Right ventricle myocardium superior (tissue), 1 donor: Measurements from ENCODE around the gene CDK5RAP1. TPM values are rescaled to one million over a fixed set of nuclear protein-coding genes. Genes with fewer than 3 reads are reported as not detected.

Experiments used
- ATAC-seq: fragments of 200-7000 bp; cut with Tn5 transposase; one replicate; pipeline ENCODE4 v1.9.1; 2020; ENCODE audit warnings: mild to moderate bottlenecking; ENCODE audit not compliant: poor library complexity
- DNase-seq: peaks from one replicate; pipeline ENCODE4 v3.0.0-alpha.2; 2020
- intact Hi-C: fragments of 100-400 bp; cut with DNase I; formaldehyde crosslinking; loops from one replicate; pipeline ENCODE4 v1.11.2; 2022
- total RNA-seq: library from RNA; stranded (reverse); fragmentation: NEBNext Ultra II Directional; extraction: Animal tissue kit (Norgen Biotek cat#: 25700); gene quantifications from one replicate; pipeline ENCODE4 v1.2.1, GENCODE V29; 2021
- donor health status: DM: no; HTN: yes; CAD: no; lungs with severe emphysema.

Gene CDK5RAP1
- total RNA-seq, 1 donor from 2014 or later: 19.8 TPM

DNA sequence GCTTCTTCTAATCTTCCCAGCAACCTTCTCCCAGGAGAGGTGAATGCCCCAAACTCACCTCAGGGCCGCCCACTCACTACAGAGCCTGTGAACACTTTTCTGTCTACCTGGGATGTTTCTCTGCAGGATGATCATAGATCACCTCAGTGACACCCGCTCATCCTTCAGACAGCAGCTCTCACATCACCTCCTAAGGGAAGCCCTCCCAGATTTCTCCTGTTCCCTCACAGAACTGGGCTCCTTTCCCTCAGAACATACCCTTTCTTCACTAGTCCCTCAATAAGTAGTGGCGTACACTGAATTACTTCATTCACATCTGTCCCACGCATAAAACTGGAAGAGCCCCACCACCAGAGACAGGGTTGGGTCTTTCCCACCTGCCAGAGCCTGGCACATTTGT lies 57.8 kb downstream of the CDK5RAP1 start:
- intact Hi-C loops: no loop called here
- DNase-seq: no peak
- ATAC-seq: no peak

GRCh38 chr20:33339515-33340058 lies 61.7 kb downstream of the CDK5RAP1 start:
- intact Hi-C loops: no loop called here

DNA sequence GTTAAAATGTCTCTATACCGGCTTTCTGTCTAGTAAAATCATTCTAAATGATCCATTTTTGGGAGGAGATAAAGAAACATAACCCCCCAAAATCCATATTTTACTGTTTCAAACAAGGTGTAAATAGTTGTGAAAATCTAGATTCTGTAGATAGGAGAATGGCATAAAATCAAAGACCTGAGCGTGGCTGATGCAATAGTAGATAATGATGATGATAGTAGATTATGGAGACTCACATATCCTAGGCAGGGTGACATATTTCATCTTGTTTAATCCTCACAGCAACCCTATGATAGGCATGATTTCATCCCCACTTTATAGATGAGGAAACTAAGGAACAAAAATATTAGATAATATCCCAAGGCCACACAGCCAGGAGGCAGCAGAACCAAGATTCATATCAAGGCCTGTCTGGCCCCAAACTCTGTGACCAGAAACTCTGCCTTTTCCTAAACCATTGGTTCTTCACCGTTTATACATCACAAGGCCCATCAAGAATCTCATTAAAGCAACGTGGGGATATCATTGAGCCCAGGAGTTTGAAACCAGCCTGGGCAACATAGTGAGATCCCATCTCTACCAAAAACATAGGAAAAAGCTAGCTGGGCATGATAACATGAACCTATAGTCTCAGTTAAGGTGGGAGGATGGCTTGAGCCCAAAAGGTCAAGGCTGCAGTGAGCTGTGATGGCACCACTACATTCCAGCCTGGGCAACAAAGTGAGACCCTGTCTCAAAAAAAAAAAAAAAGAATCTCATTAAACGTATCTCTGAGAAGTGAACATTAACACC lies 62.7 kb downstream of the CDK5RAP1 start:
- intact Hi-C loops: no loop called here
- no peak for DNase-seq
- ATAC-seq: no peak

More at GRCh38 chr20:33339515-33340058, 61.7 kb downstream of the CDK5RAP1 start:
- no peak for DNase-seq
- ATAC-seq: no peak

DNA sequence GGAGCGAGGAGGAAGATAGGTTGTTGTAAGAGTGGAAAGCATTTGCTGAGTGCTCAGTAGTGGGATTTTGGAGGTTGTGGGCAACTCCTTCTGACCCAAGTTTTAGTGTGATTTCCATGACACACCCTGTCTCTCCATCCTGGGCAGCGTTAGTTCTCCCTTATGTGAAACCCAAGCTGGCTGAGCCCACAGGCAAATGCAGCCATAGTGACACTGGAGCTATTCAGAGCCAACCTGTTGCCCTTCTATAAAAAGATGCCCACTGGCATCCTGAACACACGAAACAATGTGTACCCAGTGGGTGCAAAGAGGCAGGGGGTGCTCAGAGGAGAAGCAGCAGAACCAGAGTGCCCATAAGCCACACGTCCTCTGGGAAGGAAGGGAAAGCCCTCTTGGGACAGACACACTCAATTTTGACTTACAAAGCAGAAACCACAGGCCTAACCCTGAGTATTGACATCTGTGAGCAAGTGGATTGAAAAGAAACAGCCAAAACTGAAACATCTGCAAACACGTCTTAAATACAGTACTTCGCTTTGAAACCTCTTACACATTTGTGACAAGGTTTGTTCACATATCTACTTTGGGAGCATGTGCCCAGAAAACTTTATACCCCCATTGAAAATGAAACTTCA lies 63.7 kb downstream of the CDK5RAP1 start:
- DNase-seq: no peak
- no peak for ATAC-seq
- intact Hi-C loops: no loop called here

DNA sequence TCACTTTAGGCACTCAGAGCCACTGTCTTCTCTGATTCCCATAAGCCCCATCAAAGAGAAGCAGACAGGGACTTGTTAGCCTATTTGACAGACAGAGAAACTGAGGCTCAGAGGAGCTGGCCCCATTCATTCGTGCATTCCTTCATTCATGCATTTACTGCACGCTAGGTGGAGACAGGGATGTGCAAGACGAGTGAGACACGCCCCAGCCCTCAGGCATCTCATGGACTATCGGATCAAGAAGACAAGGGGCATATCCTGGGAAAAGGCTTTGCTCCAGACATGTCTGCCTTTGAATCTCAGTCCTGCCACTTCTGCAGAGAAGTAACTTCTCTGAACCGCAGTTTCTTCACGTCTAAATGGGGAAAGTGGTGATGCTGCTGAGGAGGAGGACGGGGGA lies 64.2 kb downstream of the CDK5RAP1 start:
- no peak for ATAC-seq
- intact Hi-C loops: no loop called here
- no peak for DNase-seq

DNA sequence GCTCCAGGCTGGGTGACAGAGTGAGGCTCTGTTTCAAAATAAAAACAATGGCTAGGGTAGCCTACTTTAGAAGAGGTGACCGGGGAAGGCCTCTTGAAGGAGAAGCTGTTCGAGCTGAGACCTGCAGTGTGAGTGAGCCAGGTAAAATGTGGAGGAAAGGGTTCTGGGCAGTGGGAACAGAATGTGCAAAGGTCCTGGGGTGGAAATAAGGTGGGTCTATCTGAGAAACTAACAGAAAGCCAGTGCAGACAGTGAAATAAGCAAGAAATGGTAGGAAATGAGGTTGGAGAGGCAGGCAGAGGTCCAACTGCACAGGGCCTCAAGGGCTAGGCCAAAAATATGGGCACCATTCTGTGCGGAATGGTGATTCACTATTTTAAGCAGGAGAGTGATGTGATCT lies 64.9 kb downstream of the CDK5RAP1 start:
- no peak for ATAC-seq
- DNase-seq: no peak

GRCh38 chr20:33334111-33334510 lies 67.2 kb downstream of the CDK5RAP1 start:
- intact Hi-C loops: no loop called here
- ATAC-seq (no peak), DNase-seq (no peak)

More for the DNA sequence above, 64.9 kb downstream of the CDK5RAP1 start:
- intact Hi-C loops: no loop called here

DNA sequence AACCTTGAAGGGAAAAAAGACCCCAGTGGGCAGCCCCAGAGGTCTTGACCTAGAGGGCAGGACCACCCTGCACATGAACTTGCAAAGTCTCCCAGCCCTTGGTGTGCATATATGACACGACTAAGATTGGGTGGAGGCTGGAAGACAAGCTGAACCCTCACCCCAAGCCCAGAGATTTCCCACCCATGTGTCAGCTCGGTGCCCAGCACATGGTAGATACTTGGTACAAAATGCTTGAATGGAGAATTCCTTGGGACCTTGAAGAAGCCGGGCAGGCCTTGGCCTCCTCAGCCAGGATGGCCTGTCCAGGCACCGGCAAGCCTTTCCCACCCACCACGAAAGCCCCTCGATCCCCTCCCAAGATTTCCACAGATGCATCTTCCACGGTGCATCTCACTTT lies 67.7 kb downstream of the CDK5RAP1 start:
- DNase-seq (no peak), ATAC-seq (no peak)
- intact Hi-C loops: no loop called here

- no peak for ATAC-seq
- intact Hi-C loops: no loop called here
These were observed 68.3 kb downstream of the CDK5RAP1 start for GRCh38 chr20:33332905-33333456.

DNA sequence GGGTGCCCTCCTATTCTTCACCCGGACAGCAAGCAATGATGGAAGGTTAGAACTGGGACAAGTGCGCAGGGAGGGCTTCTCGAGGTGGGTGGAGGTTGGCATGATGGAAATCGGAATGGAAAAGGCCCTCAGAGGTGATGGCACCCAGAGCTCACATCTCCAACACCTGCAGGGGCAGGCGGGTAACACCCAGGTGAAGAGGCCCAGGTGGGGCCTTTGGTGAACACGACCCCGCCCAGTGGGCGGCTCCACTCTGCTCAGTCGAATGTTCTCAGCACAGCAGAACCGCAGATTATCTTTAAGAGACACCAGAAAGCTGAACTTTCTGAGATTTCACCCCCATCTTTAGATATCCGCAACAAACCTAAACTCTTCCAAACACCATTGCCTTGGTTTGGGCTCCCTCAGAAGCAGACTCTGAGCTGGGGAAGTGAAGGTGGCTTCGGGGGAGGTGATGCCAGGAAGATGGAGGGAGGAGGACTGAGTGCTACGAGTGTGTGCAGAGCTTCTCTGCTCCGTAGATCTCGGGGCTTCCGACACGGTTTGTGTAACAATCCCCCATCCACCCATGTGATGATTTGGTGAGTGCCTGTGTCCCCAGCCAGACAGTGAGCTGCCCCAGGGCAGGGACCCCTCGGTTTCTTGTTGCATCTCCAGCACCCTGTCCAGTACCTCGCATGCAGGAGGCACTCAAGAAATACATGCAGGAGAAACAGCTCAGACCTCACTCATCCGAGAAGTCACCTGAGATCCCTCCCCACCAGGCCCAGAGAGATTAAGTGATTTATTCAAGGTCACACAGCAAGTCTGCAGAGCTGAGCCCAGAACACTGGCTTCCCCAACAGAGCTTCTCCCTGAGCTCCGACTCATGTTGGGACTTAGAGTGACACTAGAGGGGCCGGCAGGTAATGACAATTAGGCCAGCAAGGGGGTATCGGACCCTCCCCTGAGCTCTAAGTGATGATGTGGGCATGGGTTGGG lies 72.9 kb downstream of the CDK5RAP1 start:
- no peak for DNase-seq
- no peak for ATAC-seq
- intact Hi-C loops: no loop called here

More at GRCh38 chr20:33332905-33333456, 68.3 kb downstream of the CDK5RAP1 start:
- no peak for DNase-seq

DNA sequence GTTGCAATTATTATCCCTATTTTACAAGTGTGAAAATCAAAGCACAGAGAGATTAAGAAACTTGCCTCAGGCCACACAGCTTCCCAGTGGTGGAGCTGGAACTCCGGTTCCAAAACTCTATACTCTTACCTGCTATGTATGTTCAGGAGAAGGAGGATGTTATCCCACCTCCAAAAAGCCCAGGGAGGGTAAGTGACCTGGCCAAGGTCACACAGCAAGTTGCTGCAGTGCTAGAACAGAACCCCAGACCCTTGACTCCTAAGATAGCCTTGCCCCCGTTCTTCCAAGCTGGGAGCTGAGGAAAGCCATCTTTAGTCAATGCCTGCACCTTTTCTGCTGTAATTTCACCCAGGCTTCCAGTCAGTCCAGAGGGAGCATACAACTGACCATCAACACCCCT lies 76.0 kb downstream of the CDK5RAP1 start:
- no peak for ATAC-seq
- intact Hi-C loops: no loop called here

GRCh38 chr20:33323236-33323635 lies 78.1 kb downstream of the CDK5RAP1 start:
- intact Hi-C loops: no loop called here
- DNase-seq (no peak), ATAC-seq (no peak)

More for the DNA sequence above, 76.0 kb downstream of the CDK5RAP1 start:
- DNase-seq: no peak

GRCh38 chr20:33322456-33322855 lies 78.9 kb downstream of the CDK5RAP1 start:
- no peak for DNase-seq
- no peak for ATAC-seq
- intact Hi-C loops: no loop called here

- intact Hi-C loops: no loop called here
- no peak for ATAC-seq
These were observed 81.3 kb downstream of the CDK5RAP1 start for GRCh38 chr20:33320006-33320405.

DNA sequence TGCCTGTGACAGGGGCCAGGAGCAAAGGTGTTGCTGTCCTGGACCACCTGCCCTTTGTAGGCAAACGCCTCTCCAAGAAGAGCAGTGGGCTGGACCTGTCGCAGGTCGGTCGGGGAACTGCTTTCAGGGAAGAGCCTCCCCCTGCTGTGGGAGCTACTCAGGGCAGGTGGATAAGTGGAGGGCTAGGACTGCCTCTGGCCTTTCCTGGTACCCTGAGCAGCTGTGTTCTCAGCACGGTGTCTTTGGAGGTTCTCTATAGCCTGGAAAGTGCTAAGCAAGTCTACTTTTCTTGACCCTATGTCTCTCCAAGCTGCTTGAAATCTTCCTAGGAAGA lies 83.3 kb downstream of the CDK5RAP1 start:
- no peak for DNase-seq
- intact Hi-C loops: no loop called here
- no peak for ATAC-seq

More at GRCh38 chr20:33320006-33320405, 81.3 kb downstream of the CDK5RAP1 start:
- DNase-seq: no peak

DNA sequence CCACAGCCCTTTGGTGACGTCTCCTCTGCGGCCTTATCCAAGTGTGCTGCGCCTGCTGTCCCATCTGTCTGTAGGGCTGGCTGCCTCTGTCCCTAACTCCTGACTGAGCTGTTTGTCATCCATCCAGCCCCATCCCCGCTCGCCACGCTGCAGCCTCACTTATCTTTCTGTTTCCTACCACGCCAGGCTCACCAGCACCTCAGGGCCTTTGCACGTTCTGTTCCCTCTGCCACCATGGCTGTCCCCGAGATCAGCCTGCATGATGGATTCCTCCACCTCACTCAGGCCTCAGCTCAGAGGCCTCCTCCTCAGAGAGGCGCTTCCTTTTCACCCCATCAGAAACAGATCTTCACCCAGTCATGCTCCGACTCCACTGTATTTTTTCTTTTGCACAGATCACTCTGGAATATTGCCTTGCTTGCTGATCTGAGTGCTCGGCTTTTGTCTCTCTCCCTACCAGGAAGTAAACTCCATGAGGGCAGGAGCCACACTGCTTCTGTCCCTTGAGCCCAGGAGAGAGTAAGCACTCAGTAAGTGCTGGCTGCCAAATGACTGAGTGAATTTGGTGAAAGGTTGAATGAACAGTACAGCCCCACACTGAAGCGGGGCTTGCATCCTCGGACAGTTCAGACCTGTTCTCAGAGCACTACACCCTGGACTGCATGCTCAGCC lies 83.8 kb downstream of the CDK5RAP1 start:
- no peak for DNase-seq
- ATAC-seq: no peak

GRCh38 chr20:33316958-33317357 lies 84.4 kb downstream of the CDK5RAP1 start:
- ATAC-seq: no peak
- DNase-seq: no peak
- intact Hi-C loops: no loop called here

More for the DNA sequence above, 83.8 kb downstream of the CDK5RAP1 start:
- intact Hi-C loops: no loop called here

DNA sequence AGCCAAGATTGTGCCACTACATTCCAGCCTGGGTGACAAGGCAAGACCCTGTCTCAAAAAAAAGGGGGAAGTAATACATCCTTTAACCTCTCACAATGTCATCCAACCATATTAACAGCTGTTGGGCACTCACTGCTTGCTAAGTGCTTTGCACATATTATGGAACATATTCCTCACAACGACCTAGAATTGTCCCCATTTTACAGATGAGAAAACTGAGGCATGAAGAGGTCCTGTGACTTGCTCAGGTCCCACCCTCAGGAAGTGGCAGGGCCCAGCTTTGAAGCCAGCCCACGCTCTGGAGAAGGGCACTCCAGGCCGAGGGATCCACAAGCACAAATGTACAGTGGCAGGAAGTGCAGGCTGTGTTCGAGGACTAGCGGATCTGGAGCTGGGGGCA lies 85.0 kb downstream of the CDK5RAP1 start:
- intact Hi-C loops: no loop called here
- ATAC-seq (no peak), DNase-seq (no peak)
